ENCODE data around the gene BACE2. TPM values are rescaled to one million over a fixed set of nuclear protein-coding genes. Genes with fewer than 3 reads are reported as not detected.
A peak's percentile ranks its signal among the peaks of the same experiment; 100 is the strongest.
"Not testable (repeated sequence)": the region's sequence is repeated elsewhere in the genome, so short reads cannot be mapped to it uniquely, and the experiment has no call there.

BACE2 gene
- total RNA-seq, 1 donor from 2014 or later = 16.8 TPM

DNA sequence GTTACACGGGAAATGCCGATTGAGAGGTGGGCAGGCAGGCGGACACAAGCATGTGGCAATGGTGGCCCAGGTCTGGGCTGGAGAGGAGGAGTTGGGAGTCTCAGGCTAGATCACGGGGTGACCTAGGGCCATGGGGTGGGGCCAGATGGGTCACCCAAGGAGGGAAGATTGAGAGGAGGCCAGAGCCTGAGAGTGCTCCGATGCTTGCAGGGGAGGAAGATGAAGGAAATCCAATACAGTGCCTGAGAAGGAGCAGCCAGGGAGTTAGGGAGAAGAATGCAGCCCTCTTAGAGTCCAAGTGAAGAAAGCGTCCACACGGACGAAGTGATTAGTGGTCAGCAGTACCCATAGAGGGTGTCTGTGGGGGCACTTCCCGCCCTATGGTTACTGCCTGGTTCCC is 87.2 kb downstream of the BACE2 start:
- peaks cover 12% of the 10 kb centered on the region for H3K9me3 Mint-ChIP-seq (ENCODE audit: unreplicated experiment)
- Histone ChIP-seq H3K4me3 (ENCODE audit: insufficient read depth, low read depth, low read length) (no peak overlapping the region), H4K20me1 (ENCODE audit: insufficient read depth, low read length) (no peaks in the 10 kb centered on the region), H3K79me2 (ENCODE audit: insufficient read depth, low read length) (no peaks in the 10 kb centered on the region), H3K27me3 (ENCODE audit: insufficient read depth, low read length) (no peaks in the 10 kb centered on the region), H3K9ac (ENCODE audit: low read length) (peak overlapping the region; percentile 47), H2AFZ (ENCODE audit: low read depth, low read length) (no peak overlapping the region), H3K9me3 (ENCODE audit: insufficient read depth, low read depth, low read length) (no peaks in the 10 kb centered on the region), H3K4me2 (ENCODE audit: low read length) (no peak overlapping the region), H3K36me3 (ENCODE audit: insufficient read depth, low read length) (peaks cover 6% of the 10 kb centered on the region), H3K4me1 (ENCODE audit: insufficient read depth, low read length) (peaks cover 43% of the 10 kb centered on the region), H3K27ac (ENCODE audit: low read depth, low read length) (peak overlapping the region; percentile 71)
- H3K4me1 Mint-ChIP-seq (ENCODE audit: low read depth, unreplicated experiment) = peaks cover 10% of the 10 kb centered on the region
- FAIRE-seq = no peak
- H3K36me3 Mint-ChIP-seq (ENCODE audit: low read depth, unreplicated experiment) = peaks cover 25% of the 10 kb centered on the region
- TF ChIP-seq, protein P1, sequence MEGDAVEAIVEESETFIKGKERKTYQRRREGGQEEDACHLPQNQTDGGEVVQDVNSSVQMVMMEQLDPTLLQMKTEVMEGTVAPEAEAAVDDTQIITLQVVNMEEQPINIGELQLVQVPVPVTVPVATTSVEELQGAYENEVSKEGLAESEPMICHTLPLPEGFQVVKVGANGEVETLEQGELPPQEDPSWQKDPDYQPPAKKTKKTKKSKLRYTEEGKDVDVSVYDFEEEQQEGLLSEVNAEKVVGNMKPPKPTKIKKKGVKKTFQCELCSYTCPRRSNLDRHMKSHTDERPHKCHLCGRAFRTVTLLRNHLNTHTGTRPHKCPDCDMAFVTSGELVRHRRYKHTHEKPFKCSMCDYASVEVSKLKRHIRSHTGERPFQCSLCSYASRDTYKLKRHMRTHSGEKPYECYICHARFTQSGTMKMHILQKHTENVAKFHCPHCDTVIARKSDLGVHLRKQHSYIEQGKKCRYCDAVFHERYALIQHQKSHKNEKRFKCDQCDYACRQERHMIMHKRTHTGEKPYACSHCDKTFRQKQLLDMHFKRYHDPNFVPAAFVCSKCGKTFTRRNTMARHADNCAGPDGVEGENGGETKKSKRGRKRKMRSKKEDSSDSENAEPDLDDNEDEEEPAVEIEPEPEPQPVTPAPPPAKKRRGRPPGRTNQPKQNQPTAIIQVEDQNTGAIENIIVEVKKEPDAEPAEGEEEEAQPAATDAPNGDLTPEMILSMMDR (IDR thresholded peaks at IDR 0.05; ENCODE audit: insufficient read depth, low read depth, low read length) = no peak
- TF ChIP-seq EZH2 (IDR thresholded peaks at IDR 0.05; ENCODE audit: insufficient read depth, low read length) = no peak
- no peak overlapping the region for H3K27ac Mint-ChIP-seq (ENCODE audit: unreplicated experiment)
- H3K4me3 Mint-ChIP-seq (ENCODE audit: unreplicated experiment) = no peak overlapping the region
- peaks cover 2% of the 10 kb centered on the region for H3K27me3 Mint-ChIP-seq (ENCODE audit: low read depth, unreplicated experiment)
- no peak for DNase-seq (ENCODE audit: low read depth)

DNA sequence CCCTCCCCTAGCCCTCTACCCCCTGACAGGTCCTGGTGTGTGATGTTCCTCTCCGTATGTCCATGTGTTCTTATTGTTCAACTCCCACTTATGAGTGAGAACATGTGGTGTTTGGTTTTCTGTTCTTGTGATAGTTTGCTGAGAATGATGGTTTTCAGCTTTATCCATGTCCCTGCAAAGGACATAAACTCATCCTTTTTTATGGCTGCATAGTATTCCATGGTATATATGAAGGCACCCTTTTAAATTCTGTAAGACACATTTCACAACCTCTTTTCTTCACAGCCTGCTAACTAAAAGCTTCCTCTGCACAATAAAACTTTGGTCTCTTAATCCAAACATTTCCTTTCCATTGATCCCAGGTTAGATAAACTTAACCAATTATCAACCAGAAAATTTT is 88.3 kb downstream of the BACE2 start:
- H3K27ac Mint-ChIP-seq (ENCODE audit: unreplicated experiment) = not testable (repeated sequence)

DNA sequence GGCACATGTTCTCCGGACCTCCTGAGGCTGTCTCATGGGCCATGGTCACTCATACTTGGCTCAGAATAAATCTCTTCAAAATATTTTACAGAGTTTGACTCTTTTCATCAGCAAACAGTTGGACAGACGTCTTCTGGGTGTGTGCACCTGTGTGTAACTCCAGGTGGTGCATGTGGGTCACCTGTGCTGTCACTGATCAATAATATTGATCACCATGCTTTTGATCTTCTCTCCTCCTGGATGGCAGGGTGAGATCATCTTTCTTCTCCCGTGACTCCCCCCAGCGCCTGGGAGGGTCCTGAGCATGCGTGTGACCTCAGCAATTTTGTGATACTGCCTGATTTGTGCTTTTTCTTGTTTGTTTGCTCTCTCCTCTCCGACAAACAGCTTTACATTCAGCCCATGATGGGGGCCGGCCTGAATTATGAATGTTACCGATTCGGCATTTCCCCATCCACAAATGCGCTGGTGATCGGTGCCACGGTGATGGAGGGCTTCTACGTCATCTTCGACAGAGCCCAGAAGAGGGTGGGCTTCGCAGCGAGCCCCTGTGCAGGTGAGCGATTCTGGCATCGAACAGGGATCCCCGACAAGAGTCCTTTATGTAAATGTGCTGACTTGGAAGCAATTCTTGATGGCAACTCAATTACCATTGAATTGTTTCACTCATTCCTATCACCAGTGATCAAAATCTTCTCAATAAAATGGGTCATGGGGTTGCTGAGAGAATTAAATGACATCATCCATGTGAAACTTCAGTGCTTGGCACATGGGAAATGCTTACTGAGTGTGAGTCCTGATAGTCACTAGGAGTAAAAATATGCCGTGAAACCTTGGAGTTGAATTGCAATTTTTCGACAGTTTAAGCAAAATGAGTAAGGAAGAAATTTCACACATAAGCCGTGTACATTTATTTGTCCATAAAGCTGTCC is 89.1 kb downstream of the BACE2 start:
- Histone ChIP-seq H3K4me3 (ENCODE audit: insufficient read depth, low read depth, low read length) (no peak overlapping the region), H3K4me2 (ENCODE audit: low read length) (no peak overlapping the region), H3K27me3 (ENCODE audit: insufficient read depth, low read length) (no peaks in the 10 kb centered on the region), H3K79me2 (ENCODE audit: insufficient read depth, low read length) (no peaks in the 10 kb centered on the region), H3K27ac (ENCODE audit: low read depth, low read length) (no peak overlapping the region), H3K4me1 (ENCODE audit: insufficient read depth, low read length) (peaks cover 27% of the 10 kb centered on the region), H2AFZ (ENCODE audit: low read depth, low read length) (no peak overlapping the region), H3K36me3 (ENCODE audit: insufficient read depth, low read length) (peaks cover 6% of the 10 kb centered on the region), H4K20me1 (ENCODE audit: insufficient read depth, low read length) (no peaks in the 10 kb centered on the region), H3K9ac (ENCODE audit: low read length) (no peak overlapping the region), H3K9me3 (ENCODE audit: insufficient read depth, low read depth, low read length) (no peaks in the 10 kb centered on the region)
- H3K36me3 Mint-ChIP-seq (ENCODE audit: low read depth, unreplicated experiment) = peaks cover 25% of the 10 kb centered on the region
- no peak overlapping the region for H3K4me3 Mint-ChIP-seq (ENCODE audit: unreplicated experiment)
- peaks cover 6% of the 10 kb centered on the region for H3K4me1 Mint-ChIP-seq (ENCODE audit: low read depth, unreplicated experiment)
- peaks cover 2% of the 10 kb centered on the region for H3K27me3 Mint-ChIP-seq (ENCODE audit: low read depth, unreplicated experiment)
- TF ChIP-seq, protein P1 (IDR thresholded peaks at IDR 0.05; ENCODE audit: insufficient read depth, low read depth, low read length) = no peak
- no peak overlapping the region for H3K27ac Mint-ChIP-seq (ENCODE audit: unreplicated experiment)
- peaks cover 9% of the 10 kb centered on the region for H3K9me3 Mint-ChIP-seq (ENCODE audit: unreplicated experiment)
- no peak for FAIRE-seq
- no peak for DNase-seq (ENCODE audit: low read depth)

More for the DNA sequence above, 88.3 kb downstream of the BACE2 start:
- H3K9me3 Mint-ChIP-seq (ENCODE audit: unreplicated experiment); H3K4me3 ChIP-seq (ENCODE audit: insufficient read depth, low read depth, low read length); H4K20me1 ChIP-seq (ENCODE audit: insufficient read depth, low read length); H3K4me2 ChIP-seq (ENCODE audit: low read length); H3K27ac ChIP-seq (ENCODE audit: low read depth, low read length); H3K27me3 ChIP-seq (ENCODE audit: insufficient read depth, low read length); DNase-seq (ENCODE audit: low read depth); H3K36me3 ChIP-seq (ENCODE audit: insufficient read depth, low read length); H2AFZ ChIP-seq (ENCODE audit: low read depth, low read length); H3K4me3 Mint-ChIP-seq (ENCODE audit: unreplicated experiment); H3K9me3 ChIP-seq (ENCODE audit: insufficient read depth, low read depth, low read length); FAIRE-seq; H3K27me3 Mint-ChIP-seq (ENCODE audit: low read depth, unreplicated experiment); H3K79me2 ChIP-seq (ENCODE audit: insufficient read depth, low read length); H3K9ac ChIP-seq (ENCODE audit: low read length): not testable (repeated sequence)
- H3K4me1 ChIP-seq (ENCODE audit: insufficient read depth, low read length) = peaks cover 32% of the 10 kb centered on the region
- Mint-ChIP-seq H3K4me1 (ENCODE audit: low read depth, unreplicated experiment) (peaks cover 10% of the 10 kb centered on the region), H3K36me3 (ENCODE audit: low read depth, unreplicated experiment) (peaks cover 25% of the 10 kb centered on the region)
